Measurements from ENCODE around the gene RPS26.

GRCh38 chr12:56087220-56087619 lies 45.5 kb downstream of the RPS26 start:
- TF ChIP-seq POLR2AphosphoS5 (IDR thresholded peaks at IDR 0.05) (peak in 2 of 3 donors; percentile 26 to 62), POLR2A (IDR thresholded peaks at IDR 0.05) (peak; percentile 8), EP300 (IDR thresholded peaks at IDR 0.05; ENCODE audit: low read depth) (no peak)
- TF ChIP-seq, protein P1, sequence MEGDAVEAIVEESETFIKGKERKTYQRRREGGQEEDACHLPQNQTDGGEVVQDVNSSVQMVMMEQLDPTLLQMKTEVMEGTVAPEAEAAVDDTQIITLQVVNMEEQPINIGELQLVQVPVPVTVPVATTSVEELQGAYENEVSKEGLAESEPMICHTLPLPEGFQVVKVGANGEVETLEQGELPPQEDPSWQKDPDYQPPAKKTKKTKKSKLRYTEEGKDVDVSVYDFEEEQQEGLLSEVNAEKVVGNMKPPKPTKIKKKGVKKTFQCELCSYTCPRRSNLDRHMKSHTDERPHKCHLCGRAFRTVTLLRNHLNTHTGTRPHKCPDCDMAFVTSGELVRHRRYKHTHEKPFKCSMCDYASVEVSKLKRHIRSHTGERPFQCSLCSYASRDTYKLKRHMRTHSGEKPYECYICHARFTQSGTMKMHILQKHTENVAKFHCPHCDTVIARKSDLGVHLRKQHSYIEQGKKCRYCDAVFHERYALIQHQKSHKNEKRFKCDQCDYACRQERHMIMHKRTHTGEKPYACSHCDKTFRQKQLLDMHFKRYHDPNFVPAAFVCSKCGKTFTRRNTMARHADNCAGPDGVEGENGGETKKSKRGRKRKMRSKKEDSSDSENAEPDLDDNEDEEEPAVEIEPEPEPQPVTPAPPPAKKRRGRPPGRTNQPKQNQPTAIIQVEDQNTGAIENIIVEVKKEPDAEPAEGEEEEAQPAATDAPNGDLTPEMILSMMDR (IDR thresholded peaks at IDR 0.05) = no peak
